ENCODE results near the gene FANCL. TPM values are rescaled to one million over a fixed set of nuclear protein-coding genes. Genes with fewer than 3 reads are reported as not detected.

The FANCL gene
- total RNA-seq, 3 donors from 2014 or later: 10.9 to 48.4 (median 38.0) TPM

- H3K9me3 ChIP-seq: no peaks in the 10 kb centered on the region
- H3K4me3 ChIP-seq: no peak overlapping the region
- TF ChIP-seq POLR2AphosphoS5 (IDR thresholded peaks at IDR 0.05) (no peak), POLR2A (IDR thresholded peaks at IDR 0.05) (no peak), CTCF (IDR thresholded peaks at IDR 0.05) (no peak)
- peaks cover 5% of the 10 kb centered on the region for H3K36me3 ChIP-seq
- no peaks in the 10 kb centered on the region for H3K4me1 ChIP-seq
- intact Hi-C loops (cut with DNase I; ENCODE audit: low total_unique reads): no loop called here
- H3K27me3 ChIP-seq: no peaks in the 10 kb centered on the region
- no peak for DNase-seq (ENCODE audit: low spot score in 2 of 2)
- H3K27ac ChIP-seq: no peak overlapping the region
Measured at GRCh38 chr2:58137856-58138255, 103.3 kb downstream of the FANCL start.

- Histone ChIP-seq H3K27ac (no peak overlapping the region), H3K36me3 (peaks cover 5% of the 10 kb centered on the region), H3K4me1 (no peaks in the 10 kb centered on the region), H3K4me3 (no peak overlapping the region), H3K9me3 (no peaks in the 10 kb centered on the region), H3K27me3 (no peaks in the 10 kb centered on the region)
- intact Hi-C loops (cut with DNase I; ENCODE audit: low total_unique reads): no loop called here
- no peak for DNase-seq (ENCODE audit: low spot score in 2 of 2)
- TF ChIP-seq CTCF (IDR thresholded peaks at IDR 0.05) (no peak), POLR2A (IDR thresholded peaks at IDR 0.05) (no peak)
Measured at GRCh38 chr2:58137221-58137620, 103.9 kb downstream of the FANCL start.

- intact Hi-C loops (cut with DNase I; ENCODE audit: low total_unique reads): no loop called here
- Histone ChIP-seq H3K4me3 (no peak overlapping the region), H3K9me3 (no peaks in the 10 kb centered on the region), H3K36me3 (peaks cover 5% of the 10 kb centered on the region), H3K4me1 (no peaks in the 10 kb centered on the region), H3K27me3 (no peaks in the 10 kb centered on the region), H3K27ac (no peak overlapping the region)
- TF ChIP-seq POLR2A (IDR thresholded peaks at IDR 0.05) (no peak), CTCF (IDR thresholded peaks at IDR 0.05) (no peak), POLR2AphosphoS5 (IDR thresholded peaks at IDR 0.05) (no peak)
- no peak for DNase-seq (ENCODE audit: low spot score in 2 of 2)
Measured at GRCh38 chr2:58135861-58136260, 105.3 kb downstream of the FANCL start.

- H3K27me3 ChIP-seq: no peaks in the 10 kb centered on the region
- no peak for TF ChIP-seq POLR2A (IDR thresholded peaks at IDR 0.05)
- no peak for TF ChIP-seq POLR2AphosphoS5 (IDR thresholded peaks at IDR 0.05)
- no peak for TF ChIP-seq CTCF (IDR thresholded peaks at IDR 0.05)
Measured at GRCh38 chr2:58133395-58133794, 107.7 kb downstream of the FANCL start.

GRCh38 chr2:58131191-58132011 lies 109.7 kb downstream of the FANCL start:
- Histone ChIP-seq H3K4me1 (no peaks in the 10 kb centered on the region), H3K27ac (no peak overlapping the region), H3K4me3 (no peak overlapping the region), H3K27me3 (no peaks in the 10 kb centered on the region), H3K9me3 (no peaks in the 10 kb centered on the region), H3K36me3 (no peaks in the 10 kb centered on the region)
- intact Hi-C loops (cut with DNase I; ENCODE audit: low total_unique reads): loop anchor here (5.0 kb wide), 1 partner anchor 1916 kb away; no protein-coding TSS in a partner anchor
- no peak for DNase-seq (ENCODE audit: low spot score in 2 of 2)
- TF ChIP-seq POLR2A (IDR thresholded peaks at IDR 0.05) (no peak), CTCF (IDR thresholded peaks at IDR 0.05) (no peak), POLR2AphosphoS5 (IDR thresholded peaks at IDR 0.05) (no peak)

More at GRCh38 chr2:58133395-58133794, 107.7 kb downstream of the FANCL start:
- H3K4me1 ChIP-seq: no peaks in the 10 kb centered on the region
- no peak for DNase-seq (ENCODE audit: low spot score in 2 of 2)
- no peak overlapping the region for H3K27ac ChIP-seq
- peaks cover 5% of the 10 kb centered on the region for H3K36me3 ChIP-seq
- H3K9me3 ChIP-seq: no peaks in the 10 kb centered on the region
- H3K4me3 ChIP-seq: no peak overlapping the region
- intact Hi-C loops (cut with DNase I; ENCODE audit: low total_unique reads): loop anchor here (5.0 kb wide), 1 partner anchor 1914 kb away; no protein-coding TSS in a partner anchor
